HG03575 (cell line): ENCODE data around the gene ZSCAN31.

ENCODE experiments used
- ATAC-seq: cut with Tn5 transposase; IDR thresholded peaks from one replicate; pipeline ENCODE4 v1.9.1; 2021; ENCODE audit not compliant: unreplicated experiment, insufficient number of reproducible peaks, low FRiP score; ENCODE audit errors: extremely low read depth

The ZSCAN31 gene

DNA sequence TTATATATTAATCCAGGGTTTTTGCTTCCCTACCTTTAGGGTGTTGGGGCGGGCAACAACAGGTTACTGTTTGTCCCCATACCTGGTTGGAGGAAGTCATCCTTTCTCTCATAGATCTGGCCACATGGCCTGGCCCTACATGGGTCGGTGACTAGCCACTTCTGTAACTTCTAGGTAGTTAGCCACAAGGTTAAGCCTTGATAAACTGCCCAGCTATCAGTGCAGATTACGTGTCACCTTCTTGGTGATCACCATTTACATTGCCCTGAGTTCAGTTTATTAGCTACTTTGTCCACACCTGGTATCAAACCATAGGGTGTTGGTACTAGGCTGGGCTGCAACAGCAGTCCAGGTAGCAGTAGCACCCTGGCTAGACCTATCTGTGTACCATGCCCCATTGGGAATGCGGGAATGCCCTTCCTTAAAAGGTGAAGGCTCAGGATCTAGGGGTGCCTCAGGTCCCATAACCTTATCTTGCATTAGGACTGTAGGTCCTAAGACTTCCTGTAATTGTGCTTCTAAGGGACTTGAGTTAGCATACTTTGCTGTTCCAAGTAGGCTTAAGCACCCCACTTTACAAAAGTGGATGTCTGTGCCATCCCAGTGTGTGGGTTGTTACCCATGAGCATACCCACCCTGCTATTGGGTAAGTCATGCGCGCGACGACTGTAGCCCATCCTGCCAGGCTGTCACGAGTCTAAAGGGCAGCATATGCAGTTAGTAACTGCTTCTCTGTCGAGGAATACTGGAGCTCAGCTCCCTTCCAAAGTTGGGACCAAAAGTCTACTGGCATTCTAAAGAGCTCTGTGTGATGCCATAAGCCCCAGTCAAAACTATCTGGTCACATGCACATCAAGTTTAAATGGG is 19.0 kb upstream of the ZSCAN31 start:
- ATAC-seq: no peak

DNA sequence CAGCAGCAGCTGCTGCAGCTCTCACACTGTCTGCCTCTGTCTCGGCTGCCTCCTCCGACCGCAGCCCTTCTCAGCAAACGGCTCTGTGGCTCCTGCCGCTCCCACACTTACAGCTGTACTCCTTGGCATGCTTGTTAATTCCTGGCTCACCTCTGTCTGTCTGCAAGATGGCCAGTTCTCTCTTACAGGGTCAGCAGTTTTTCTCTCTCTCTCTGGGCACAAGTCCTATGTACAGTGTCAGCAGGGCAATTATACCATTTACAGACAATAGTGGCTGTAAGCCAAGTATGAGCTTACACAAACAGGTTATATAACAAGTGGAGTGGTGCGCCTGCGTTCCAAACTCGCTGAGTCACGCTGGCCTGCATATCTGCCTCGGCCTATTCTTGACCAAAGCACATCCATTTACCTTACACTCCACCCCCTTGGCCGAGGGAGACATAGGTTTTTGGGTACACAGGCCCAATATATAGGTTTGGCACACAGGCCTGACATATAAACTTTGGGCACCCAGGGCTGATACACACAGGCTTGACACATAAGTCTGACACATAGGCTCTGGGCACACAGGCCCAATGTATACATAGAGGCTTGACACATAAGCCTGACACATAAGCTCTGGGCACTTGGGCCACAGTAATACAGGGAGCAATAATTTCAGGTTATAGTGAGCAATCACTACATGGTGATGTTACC is 18.2 kb upstream of the ZSCAN31 start:
- ATAC-seq: no peak

DNA sequence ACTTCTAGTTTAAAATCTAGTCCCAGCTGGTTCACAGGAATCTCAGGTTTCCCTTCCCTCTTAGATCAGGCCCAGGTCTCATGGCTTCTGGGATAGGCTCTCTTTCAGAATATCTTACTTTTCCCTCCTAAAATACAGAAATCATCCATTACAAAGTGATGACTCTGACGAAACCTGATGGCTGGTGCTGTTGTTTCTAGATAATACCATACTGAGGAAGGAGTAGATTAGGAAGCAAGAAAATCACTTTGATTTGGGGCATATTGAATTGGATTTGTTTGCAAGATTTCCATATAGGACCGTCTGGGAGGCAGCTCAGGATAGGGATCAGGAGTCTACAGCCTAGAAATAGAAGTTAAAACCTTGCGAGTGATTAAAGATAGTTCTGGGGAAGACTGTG is 17.4 kb upstream of the ZSCAN31 start:
- no peak for ATAC-seq

DNA sequence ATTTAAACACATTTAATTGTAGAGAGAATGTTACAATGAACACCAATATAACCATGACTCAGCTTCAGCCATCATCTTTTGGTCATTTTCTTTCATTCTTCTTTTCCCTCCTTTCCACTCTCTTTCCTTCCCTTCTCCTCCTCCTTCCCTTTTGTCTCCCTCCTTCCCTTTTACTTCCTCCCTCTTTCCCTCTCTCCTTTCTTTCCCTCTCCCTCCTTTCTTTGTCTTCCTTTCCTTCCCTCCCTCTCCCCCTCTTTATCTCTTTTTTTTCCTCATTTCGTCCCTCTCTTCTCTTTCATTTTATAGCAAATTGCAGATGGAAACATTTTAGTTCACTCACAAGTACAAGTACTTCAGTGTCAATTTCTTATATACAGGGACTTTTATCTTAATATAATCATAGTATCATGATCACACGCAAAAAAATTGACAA is 15.6 kb upstream of the ZSCAN31 start:
- no peak for ATAC-seq

DNA sequence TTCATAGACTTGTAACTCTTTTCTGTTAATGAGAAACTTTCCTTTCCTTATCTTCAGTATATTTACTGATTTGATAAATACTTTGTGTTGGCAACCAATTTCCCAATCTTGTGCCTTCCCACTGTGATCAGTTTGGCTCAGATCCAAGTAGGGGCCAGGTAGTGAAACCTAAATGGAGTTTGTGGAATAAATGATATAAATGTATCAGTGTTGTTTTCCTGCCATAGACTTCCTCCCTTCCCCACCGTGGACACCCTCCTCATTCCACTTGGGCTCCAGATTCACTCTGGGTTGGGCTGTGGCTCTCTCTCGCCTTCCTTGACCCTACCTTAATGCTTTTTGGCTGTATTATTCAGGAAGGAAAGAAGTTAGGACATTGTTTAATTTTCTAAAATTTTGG is 15.1 kb upstream of the ZSCAN31 start:
- no peak for ATAC-seq

DNA sequence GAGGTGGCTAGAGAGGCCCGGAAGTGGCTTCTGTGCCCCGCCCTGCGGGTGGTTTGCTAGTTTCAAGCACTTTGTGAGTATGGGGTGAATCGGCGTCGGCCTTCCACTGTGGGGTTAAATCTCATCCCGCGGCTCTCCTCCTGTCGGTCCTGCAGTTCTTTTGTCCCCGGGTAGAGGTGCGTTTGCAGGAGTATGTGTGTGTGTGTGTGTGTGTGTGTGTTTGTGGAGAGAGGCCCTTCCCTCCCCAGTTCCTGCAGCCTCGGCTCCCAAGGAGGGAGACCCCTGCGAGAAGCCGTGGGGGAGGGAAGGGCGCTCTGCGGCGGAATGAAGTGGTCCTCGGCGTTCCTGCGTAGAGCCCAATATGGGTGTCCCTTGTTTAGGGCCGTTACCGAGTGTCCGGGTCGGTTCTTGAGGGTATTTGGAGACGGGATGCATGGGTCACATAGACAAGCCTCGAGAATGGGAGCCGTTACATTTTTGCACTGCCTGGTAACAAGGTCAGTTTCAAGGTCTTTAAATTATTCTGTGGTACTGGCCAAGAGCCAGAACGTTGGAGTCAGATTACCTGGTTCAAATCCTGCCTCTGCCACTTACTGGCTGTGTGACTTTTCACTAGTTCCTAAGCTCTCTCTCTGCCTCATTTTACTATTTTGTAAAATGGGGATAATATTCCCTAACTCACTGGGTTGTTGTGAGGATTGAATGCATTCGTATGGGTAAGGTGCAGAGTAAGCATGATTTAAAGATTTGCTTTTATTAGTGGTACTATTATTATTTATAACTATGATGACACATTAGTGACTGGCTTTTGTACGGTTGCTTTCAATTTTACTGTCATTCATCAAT is 14.2 kb upstream of the ZSCAN31 start, which contains the start of gene ZKSCAN3:
ZKSCAN3 (plus strand) TSS at position 56 of the 846 bp plus-strand sequence. CDS start 9,640 bp downstream, outside the sequence.
- ATAC-seq: no peak

DNA sequence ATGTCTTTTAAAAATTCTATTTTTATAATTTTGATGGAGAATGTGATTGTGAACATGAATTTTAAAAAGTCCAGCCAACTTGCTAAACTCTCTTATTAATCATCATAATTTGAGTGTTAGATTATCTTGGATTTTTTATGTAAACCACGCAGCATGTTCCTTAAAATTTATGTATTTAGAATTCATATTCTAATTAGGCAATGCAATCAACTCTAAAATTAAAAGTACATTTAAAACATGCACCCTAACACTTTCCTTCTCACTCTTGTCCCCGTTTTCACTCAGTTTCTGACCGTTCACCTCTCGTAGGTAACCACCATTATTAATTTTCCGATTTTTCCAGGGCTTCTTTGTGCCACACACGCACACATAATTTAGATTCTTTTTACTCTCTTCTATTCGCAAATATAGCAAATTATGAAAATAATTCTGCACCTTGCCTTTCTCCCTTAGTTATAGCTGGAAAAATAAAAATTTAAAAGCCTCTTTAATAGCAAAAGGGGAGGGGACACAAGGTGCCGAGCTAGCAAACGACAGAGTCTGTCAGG is 13.5 kb upstream of the ZSCAN31 start:
- ATAC-seq: no peak

DNA sequence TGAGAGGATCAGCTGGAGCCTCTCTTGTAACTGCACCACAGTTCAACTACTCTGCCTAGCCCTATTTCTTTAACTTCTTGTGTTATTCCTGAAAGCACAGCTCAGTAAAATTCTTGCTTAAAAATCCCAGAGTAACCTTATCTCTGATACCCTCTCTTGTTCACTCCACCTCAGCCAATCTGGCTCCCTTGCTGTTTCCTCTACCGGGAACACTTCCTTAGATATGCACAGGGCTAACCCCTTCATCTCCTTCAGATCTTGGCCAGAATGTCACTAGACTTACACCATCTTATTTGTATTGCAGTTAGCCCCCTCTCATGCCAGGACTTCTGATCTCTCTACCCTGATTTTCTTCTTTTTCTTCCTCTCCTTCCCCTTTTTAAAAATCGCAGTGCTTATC is 11.2 kb upstream of the ZSCAN31 start:
- no peak for ATAC-seq

DNA sequence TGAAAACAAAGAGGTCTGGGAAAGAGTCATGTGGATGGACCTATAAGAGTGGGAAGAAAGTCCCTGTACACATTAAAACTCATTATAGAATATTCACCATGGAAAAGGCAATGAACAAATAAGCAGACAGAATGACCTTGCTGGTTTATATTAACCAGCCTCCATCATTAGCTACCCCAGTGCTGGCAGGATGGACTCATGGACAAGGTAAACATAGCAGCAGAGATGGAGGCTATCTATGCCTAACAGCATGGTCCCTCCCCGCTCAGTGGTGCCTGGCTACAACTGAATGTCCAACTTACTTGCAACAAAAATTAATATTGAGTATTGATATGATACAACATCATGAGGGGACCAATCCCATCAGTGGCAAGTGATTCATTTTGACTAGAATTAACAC is 9.3 kb upstream of the ZSCAN31 start:
- no peak for ATAC-seq

DNA sequence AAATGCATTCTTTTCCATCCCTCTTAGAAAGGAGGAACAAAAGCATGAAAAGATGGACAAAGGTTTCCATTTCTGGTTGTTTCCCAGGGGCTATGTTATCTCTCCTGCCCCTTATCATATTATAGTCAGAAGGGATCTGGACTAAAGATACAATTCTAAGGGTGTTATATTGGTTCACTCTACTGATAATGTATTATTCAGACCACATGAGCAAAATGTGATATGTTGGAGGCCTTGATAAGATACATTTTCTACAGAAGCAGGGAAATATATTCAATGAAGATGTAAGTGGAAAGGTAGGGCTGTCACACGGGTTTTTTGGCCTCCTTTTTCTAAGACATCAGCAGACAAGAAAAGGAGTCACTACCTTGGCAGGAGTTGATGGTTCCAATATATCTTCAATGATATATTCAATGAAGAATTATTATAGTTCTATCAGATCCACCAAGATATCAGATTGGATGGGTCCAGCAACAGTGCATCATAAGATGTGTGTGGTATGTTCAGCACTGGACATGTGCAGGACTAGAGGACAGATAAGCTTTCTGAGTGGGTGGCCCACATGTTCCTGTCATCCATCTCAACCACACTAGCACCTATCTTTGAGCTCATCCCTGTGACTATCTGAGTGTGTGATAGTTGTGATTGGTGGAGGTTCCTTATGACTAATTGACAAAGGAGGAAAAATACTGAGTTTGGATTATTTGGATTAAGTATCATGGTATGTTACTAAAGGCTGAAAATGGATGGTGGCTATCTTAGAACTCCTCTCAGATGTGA is 8.1 kb upstream of the ZSCAN31 start:
- ATAC-seq: no peak

DNA sequence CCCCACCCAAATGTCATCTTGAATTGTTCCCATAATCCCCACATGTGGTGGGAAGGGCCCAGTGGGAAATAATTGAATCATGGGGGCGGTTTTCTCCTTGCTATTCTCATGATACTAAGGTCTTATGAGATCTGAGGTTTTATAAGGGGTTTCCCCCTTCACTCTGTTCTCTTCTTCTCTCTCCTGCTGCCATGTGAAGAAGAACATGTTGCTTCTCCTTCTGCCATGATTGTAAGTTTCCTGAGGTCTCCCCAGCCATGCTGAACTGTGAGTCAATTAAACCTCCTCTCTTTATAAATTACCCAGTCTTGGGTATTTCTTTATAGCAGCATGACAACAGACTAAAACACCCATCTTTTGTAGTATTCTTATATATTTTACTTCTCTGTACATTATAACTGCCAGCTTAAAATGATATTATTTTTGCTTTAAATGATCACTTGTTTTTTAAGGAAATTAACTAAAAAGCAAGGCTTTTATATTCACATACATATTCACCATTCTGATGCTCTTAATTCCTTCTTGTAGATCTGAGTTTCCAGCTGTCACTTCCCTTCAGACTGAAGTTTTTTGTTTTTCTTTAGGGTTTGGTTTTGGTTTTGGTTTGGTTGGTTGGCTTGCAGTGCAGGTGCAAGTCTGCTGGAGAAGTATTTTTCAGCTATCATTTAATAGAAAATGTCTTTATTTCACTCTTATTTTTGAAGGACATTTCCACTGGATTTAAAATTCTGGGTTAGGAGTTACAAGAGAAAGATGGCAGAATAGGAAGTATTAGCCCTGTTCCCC is 4.6 kb upstream of the ZSCAN31 start:
- ATAC-seq: no peak

DNA sequence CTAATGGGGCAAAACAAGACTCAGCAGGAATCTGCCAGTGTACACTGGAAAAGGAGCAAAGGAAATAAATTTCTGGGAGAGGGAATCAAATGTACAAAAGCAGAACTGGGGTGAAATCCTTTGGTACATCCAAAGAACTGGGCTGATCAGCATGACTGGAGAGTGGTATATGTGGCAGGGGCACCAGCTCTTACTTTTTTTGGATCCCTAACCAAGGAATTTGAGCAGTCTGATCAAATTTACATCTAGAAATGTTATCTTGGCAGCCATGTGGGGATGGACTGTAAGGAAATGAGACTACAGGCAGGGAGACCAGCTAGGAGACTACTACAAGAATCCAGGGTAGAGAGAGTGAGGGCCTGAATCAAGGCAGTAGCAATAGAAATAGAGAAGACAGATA is 1.2 kb upstream of the ZSCAN31 start:
- no peak for ATAC-seq

DNA sequence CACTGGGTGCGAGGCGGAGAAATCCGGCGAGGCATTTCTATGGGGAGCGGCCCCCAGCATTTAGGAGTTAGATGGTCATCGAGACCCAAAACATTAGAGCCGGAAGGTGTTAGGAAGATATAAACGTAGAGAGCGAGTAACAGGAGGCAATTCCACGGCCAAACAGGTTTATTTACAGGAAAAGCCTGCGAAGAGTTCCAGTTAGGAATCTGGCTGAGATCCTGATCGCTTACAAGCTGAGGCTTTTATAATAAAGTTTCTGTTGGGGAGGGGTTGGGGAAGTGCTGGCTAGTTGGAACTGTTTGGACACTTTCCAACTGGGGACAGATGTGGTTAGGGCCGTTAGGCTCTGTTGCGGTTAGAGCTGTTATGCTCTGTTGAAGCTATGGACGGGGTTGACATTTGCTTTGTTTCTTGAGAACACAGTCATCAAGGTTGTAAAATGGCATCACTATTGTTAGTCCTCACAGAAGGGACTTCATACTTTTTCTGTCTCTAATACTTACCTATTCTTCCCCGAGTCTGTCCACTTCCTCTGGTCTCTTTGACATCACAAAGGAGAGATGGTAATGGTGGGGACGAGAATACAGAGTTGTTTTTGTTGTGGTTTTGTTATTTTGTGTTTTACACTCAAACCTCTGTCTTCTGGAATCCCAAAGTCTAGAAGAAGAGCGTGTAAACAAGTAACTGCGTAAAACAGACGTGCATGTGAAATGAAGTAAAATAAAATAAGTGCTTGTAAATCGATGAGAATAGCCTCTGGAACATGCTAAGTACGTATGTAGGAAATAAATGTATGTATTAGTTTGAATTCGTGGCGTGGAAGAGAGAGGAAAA is 554 bp upstream of the ZSCAN31 start:
- no peak for ATAC-seq

DNA sequence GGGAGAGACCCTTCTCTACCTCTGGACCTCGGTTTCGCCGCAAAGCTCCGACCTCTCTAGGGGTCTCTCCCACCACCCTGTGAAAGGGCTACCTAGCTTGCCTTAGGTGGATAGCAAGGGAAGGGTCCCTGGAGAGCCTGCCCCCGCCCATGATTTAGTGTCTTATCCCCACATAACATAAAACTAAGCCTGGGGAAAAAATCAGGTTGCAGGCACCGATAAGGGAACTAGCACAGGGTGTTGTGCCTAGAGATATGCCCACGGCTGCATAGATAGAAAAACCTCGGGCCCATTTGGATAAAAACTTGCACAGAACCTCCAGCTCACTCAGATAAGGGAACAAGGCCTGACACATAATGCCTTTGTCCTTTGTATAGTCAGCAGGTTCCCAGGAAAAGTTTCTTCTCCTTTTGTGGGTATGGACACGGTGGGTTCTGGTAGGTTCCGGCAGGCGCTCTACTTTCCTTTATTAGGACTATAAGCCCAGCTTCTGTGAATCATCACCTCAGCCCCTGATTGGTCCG is 846 bp downstream of the ZSCAN31 start:
- ATAC-seq: no peak

DNA sequence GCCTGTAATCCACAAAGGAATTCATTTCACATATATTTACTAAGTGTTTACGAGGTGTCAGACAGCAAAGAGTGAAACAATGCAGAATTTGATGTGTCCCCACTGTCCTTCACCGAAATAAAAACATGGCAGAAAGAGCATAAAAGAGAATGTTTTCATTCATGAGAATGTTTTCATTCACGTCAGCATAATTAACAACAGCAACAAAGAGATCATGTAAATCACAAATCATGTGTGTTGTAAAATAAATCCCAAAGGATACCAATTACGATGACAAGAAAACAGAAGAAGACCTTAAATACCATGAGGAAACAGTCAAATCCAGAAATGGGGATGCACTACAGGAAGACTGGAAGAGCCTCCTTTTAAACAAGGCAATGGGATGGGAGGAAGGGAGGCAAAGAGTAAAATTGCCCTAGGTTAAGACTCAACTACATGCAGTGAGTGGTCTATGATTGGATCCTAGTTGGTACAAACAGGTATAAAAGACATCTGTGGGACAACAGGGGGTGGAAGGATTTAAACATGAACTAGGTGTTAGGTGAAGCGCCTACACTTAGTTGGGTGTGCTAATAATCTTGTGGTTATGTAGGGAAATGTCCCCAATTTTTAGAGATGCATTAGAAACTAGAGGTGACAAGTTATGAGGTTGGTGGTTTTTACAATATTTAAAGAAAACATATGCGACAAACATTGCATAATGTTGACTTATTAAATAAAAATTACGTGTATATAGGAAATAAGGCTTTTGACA is 1.5 kb downstream of the ZSCAN31 start:
- ATAC-seq: no peak

DNA sequence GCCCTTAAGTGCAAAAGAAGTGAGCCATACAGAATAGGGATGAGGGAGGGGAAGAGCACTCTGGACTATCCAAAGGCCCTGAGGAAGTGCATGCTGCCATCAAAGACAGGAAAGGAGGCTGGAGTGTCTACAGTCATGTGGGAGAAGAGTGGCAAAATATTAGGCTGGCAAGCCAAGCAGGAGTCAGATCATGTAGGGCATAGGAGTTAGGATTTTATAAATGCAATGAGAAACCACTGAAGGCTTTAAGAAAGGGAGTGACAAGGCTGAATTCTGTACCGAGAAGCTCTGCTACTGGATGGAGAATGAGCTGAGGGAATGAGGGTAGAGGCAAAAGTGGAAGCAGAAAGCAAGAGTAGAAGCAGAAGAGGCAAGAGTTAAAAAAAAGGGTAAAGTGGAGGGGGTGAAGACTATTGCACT is 2.3 kb downstream of the ZSCAN31 start:
- ATAC-seq: no peak
